ENCODE data around the gene POLD4.

POLD4 gene

DNA sequence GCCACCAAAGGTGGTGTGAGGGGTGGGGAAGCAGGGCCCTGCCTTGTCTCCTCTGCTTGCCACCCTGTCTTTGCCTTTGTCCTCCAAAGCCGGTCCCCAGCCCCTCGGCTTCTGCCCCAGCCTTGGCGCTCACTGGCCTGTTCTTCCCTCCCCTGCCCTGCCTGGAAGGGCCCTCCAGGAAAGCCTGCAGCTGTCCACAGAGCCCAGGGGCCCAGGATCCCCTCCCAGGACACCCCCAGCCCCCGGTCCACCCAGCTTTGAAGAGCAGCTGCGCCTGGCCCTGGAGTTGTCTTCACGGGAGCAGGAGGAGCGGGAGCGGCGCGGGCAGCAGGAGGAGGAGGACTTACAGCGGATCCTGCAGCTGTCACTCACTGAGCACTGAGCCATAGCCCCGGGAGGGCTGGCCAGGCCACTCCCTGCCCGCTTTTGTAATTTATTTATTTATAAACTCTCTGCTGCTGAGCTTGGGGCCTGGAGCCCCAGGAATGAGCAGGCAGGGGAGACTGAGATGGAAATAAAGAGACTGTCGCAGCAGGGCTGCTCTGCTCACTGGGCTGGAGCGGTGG is 51.3 kb downstream of the POLD4 start:
- FAIRE-seq (no peak), DNase-seq (ENCODE audit: insufficient read length, low spot score) (no peak)
- TF ChIP-seq, protein P1, sequence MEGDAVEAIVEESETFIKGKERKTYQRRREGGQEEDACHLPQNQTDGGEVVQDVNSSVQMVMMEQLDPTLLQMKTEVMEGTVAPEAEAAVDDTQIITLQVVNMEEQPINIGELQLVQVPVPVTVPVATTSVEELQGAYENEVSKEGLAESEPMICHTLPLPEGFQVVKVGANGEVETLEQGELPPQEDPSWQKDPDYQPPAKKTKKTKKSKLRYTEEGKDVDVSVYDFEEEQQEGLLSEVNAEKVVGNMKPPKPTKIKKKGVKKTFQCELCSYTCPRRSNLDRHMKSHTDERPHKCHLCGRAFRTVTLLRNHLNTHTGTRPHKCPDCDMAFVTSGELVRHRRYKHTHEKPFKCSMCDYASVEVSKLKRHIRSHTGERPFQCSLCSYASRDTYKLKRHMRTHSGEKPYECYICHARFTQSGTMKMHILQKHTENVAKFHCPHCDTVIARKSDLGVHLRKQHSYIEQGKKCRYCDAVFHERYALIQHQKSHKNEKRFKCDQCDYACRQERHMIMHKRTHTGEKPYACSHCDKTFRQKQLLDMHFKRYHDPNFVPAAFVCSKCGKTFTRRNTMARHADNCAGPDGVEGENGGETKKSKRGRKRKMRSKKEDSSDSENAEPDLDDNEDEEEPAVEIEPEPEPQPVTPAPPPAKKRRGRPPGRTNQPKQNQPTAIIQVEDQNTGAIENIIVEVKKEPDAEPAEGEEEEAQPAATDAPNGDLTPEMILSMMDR (IDR thresholded peaks at IDR 0.05; ENCODE audit: insufficient read depth, missing control alignments) = no peak

GRCh38 chr11:67301313-67301921 is 51.9 kb downstream of the POLD4 start:
- DNase-seq (ENCODE audit: insufficient read length, low spot score) (no peak), FAIRE-seq (no peak)
- TF ChIP-seq, protein P1 (IDR thresholded peaks at IDR 0.05; ENCODE audit: insufficient read depth, missing control alignments) = no peak

All from D721Med (cell line).